HepG2 (cell line): ENCODE results near the gene TAF3. TPM values are rescaled to one million over a fixed set of nuclear protein-coding genes. Genes with fewer than 3 reads are reported as not detected.
"Not testable (repeated sequence)": the region's sequence is repeated elsewhere in the genome, so short reads cannot be mapped to it uniquely, and the experiment has no call there.

ENCODE experiments used
- ATAC-seq: fragments of 200-7000 bp; cut with Tn5 transposase; 3 replicates; pipeline ENCODE4 v1.9.1; 2020; ENCODE audit warnings: mild to moderate bottlenecking, moderate library complexity
- BruUV-seq: library from RNA; stranded (reverse); fragments of 400-500 nt; replicated peaks from 2 replicates; lab custom pipeline; 2021; lab: Mats Ljungman, UMichigan
- CTCF ChIA-PET: fragments of 300-600 bp; formaldehyde crosslinking; extraction: SDS; loops from one replicate; lab custom pipeline; 2021; ENCODE audit warnings: low total read pairs, inconsistent platforms, low intra/inter-chr PET ratio; lab: Yijun Ruan, JAX
- POLR2A ChIA-PET: fragments of 350-600 bp; sonication (Branson Sonifier 250); formaldehyde crosslinking; loops from one replicate; lab custom pipeline; 2020; ENCODE audit warnings: antibody characterized with exemption, inconsistent platforms; lab: Yijun Ruan, JAX
- DNase-seq: peaks from one replicate; pipeline ENCODE4 v3.0.0-alpha.2; 2015; ENCODE audit warnings: low spot score
- FAIRE-seq: peaks from 3 replicates; lab custom pipeline; 2011; peaks lifted over from hg19 to GRCh38; lab: Jason Lieb, UNC
- H2AFZ ChIP-seq: one replicate; pipeline ENCODE4 v1.6.1; 2011; ENCODE audit warnings: low read length, inconsistent platforms
- H3K27ac ChIP-seq: fragments of 300-600 bp; 3 replicates; pipeline ENCODE4 v1.8.0; 2011; ENCODE audit warnings: mixed run types, mild to moderate bottlenecking, mixed read lengths, low read length, inconsistent platforms; ENCODE audit not compliant: insufficient read depth; ENCODE audit errors: extremely low read length
- H3K27me3 ChIP-seq, 2 experiments: fragments of 200-600 bp in 1 of 2; 2 replicates in 1 of 2; 3 replicates in 1 of 2; pipeline versions ENCODE4 v1.6.0 to v1.8.0; 2011; ENCODE audit warnings: low read length in 2 of 2, mild to moderate bottlenecking in 2 of 2, moderate library complexity in 2 of 2, inconsistent platforms in 1 of 2; ENCODE audit not compliant: insufficient read depth in 2 of 2, control insufficient read depth in 1 of 2
- H3K36me3 ChIP-seq, 2 experiments: fragments of 200-600 bp in 1 of 2; replicated peaks in 1 of 2; 2 replicates in 1 of 2; 3 replicates in 1 of 2; pipeline versions ENCODE4 v1.5.1 to v1.8.0; 2011; ENCODE audit warnings: low read length in 2 of 2, inconsistent platforms in 1 of 2; ENCODE audit not compliant: insufficient read depth in 2 of 2, control insufficient read depth in 1 of 2
- H3K4me1 ChIP-seq: 2 replicates; pipeline ENCODE4 v1.5.1; 2012; ENCODE audit warnings: low read length, inconsistent platforms; ENCODE audit not compliant: insufficient read depth
- H3K4me2 ChIP-seq: 2 replicates; pipeline ENCODE4 v1.6.0; 2011; ENCODE audit warnings: low read depth, low read length, inconsistent platforms
- H3K4me3 ChIP-seq, 3 experiments: fragments of 200-600 bp in 1 of 3; sonication (generic), shearing (Covaris generic) in 1 of 3; replicated peaks in 1 of 3; 2 replicates each; pipeline ENCODE4 v1.5.1; 2011 to 2016; ENCODE audit warnings: low read length in 3 of 3, inconsistent platforms in 2 of 3, low read depth in 2 of 3, mild to moderate bottlenecking in 2 of 3, control low read depth in 1 of 3, mixed read lengths in 1 of 3; ENCODE audit not compliant: insufficient read depth in 1 of 3
- H3K79me2 ChIP-seq: one replicate; pipeline ENCODE4 v1.6.1; 2011; ENCODE audit warnings: low read length, inconsistent platforms; ENCODE audit not compliant: insufficient read depth
- H3K9ac ChIP-seq: 2 replicates; pipeline ENCODE4 v1.6.0; 2011; ENCODE audit warnings: mild to moderate bottlenecking, low read depth, low read length, inconsistent platforms; ENCODE audit not compliant: insufficient read depth
- H3K9me3 ChIP-seq: 2 replicates; pipeline ENCODE4 v1.5.1; 2012; ENCODE audit warnings: mild to moderate bottlenecking, low read length
- H4K20me1 ChIP-seq: 2 replicates; pipeline ENCODE4 v1.6.0; 2011; ENCODE audit warnings: inconsistent platforms, mild to moderate bottlenecking, low read length, moderate library complexity; ENCODE audit not compliant: insufficient read depth
- BHLHE40 ChIP-seq: IDR thresholded peaks from 2 replicates; pipeline ENCODE4 v1.6.1; 2011; ENCODE audit warnings: low read length, improper control_type of control experiment
- BRCA1 ChIP-seq: sonication (generic); formaldehyde crosslinking; IDR thresholded peaks from 2 replicates; pipeline ENCODE4 v1.4.0; 2020; ENCODE audit warnings: missing genetic modification reagents
- GATA4 ChIP-seq: sonication (generic); IDR thresholded peaks from 2 replicates; pipeline ENCODE4 v1.6.1; 2016; ENCODE audit warnings: antibody characterized with exemption, low read depth, borderline replicate concordance
- HCFC1 ChIP-seq: fragments of 150-350 bp; IDR thresholded peaks from 2 replicates; pipeline ENCODE4 v1.6.1; 2014; ENCODE audit warnings: low read depth, low read length
- HES4 ChIP-seq: sonication (generic); formaldehyde crosslinking; IDR thresholded peaks from 2 replicates; pipeline ENCODE4 v1.9.0; 2021; ENCODE audit warnings: mild to moderate bottlenecking, missing genetic modification reagents, borderline replicate concordance
- KLF11 ChIP-seq: IDR thresholded peaks from 2 replicates; pipeline ENCODE4 v1.6.1; 2016; ENCODE audit warnings: missing compliant biosample characterization
- RAD51 ChIP-seq: fragments of 450-650 bp; IDR thresholded peaks from 2 replicates; pipeline ENCODE4 v1.6.1; 2016; ENCODE audit warnings: borderline replicate concordance
- RFX1 ChIP-seq: fragments of 450-650 bp; IDR thresholded peaks from 2 replicates; pipeline ENCODE4 v1.6.1; 2017
- SATB2 ChIP-seq: sonication (generic); formaldehyde crosslinking; IDR thresholded peaks from 2 replicates; pipeline ENCODE4 v1.5.0; 2020; ENCODE audit warnings: missing genetic modification reagents
- SRSF4 ChIP-seq: fragments of 200-400 bp; formaldehyde crosslinking; IDR thresholded peaks from one replicate; pipeline ENCODE4 v1.6.1; 2018; ENCODE audit warnings: mild to moderate bottlenecking, low read depth, low read length, moderate library complexity; ENCODE audit not compliant: poor library complexity, severe bottlenecking
- TMF1 ChIP-seq: sonication (generic); formaldehyde crosslinking; IDR thresholded peaks from 2 replicates; pipeline ENCODE4 v1.8.1; 2022; ENCODE audit warnings: low read depth, missing genetic modification reagents
- TOE1 ChIP-seq: sonication (generic); formaldehyde crosslinking; IDR thresholded peaks from 2 replicates; pipeline ENCODE4 v1.4.0; 2020; ENCODE audit warnings: mild to moderate bottlenecking, missing genetic modification reagents
- ZNF350 ChIP-seq: sonication (generic); formaldehyde crosslinking; IDR thresholded peaks from 2 replicates; pipeline ENCODE4 v1.4.0; 2020; ENCODE audit warnings: mild to moderate bottlenecking, low read depth, missing genetic modification reagents, borderline replicate concordance
- ZNF44 ChIP-seq: sonication (generic); formaldehyde crosslinking; IDR thresholded peaks from 2 replicates; pipeline ENCODE4 v1.5.1; 2020; ENCODE audit warnings: mild to moderate bottlenecking, missing genetic modification reagents
- ZNF75D ChIP-seq: sonication (generic); formaldehyde crosslinking; IDR thresholded peaks from 2 replicates; pipeline ENCODE4 v1.8.1; 2023; ENCODE audit warnings: missing genetic modification reagents, mild to moderate bottlenecking, borderline replicate concordance
- WGBS: methylation state at CpG from one replicate; pipeline ENCODE4 v1.1.6; 2017; ENCODE audit warnings: low lambda C conversion rate; 5-methylcytosine and 5-hydroxymethylcytosine counted together
- in situ Hi-C: cut with HindIII; loops from 2 replicates; pipeline ENCODE4 v1.10.0; 2017; ENCODE audit warnings: low pct_unique_long_range_greater_than_20kb; ENCODE audit not compliant: extremely low pct_ligation_motif_present
- intact Hi-C: fragments of 100-400 bp; cut with micrococcal nuclease; formaldehyde crosslinking; loops from one replicate; pipeline ENCODE4 v1.10.0; 2022; ENCODE audit not compliant: unreplicated experiment
- polyA plus RNA-seq, 8 experiments: library from polyadenylated mRNA; depleted of rRNA in 3 of 8; stranded (reverse) in 7 of 8; unstranded in 1 of 8; fragments of >200 nt; fragmentation: Illumina TruSeq in 4 of 8; extraction: Trizol in 4 of 8; gene quantifications; 2 replicates each; pipeline versions ENCODE4 v1.2.1 to v1.2.3, GENCODE V29; 2011 to 2016; ENCODE audit warnings: low read depth in 4 of 8, missing spikeins in 1 of 8, mixed read lengths in 1 of 8; ENCODE audit not compliant: insufficient read depth in 1 of 8
- total RNA-seq, 5 experiments: library from RNA; depleted of rRNA; stranded (reverse); fragments of >200 nt; fragmentation: Illumina TruSeq; extraction: Trizol; gene quantifications; 2 replicates each; pipeline ENCODE4 v1.2.3, GENCODE V29; 2016; ENCODE audit warnings: low read depth in 1 of 5

The TAF3 gene
- total and polyA plus RNA-seq, 2 of the 13 experiments (the other 11 are each of a cell fraction or from before 2014, with no cell fraction given), result 1.7 to 2.9 TPM

DNA sequence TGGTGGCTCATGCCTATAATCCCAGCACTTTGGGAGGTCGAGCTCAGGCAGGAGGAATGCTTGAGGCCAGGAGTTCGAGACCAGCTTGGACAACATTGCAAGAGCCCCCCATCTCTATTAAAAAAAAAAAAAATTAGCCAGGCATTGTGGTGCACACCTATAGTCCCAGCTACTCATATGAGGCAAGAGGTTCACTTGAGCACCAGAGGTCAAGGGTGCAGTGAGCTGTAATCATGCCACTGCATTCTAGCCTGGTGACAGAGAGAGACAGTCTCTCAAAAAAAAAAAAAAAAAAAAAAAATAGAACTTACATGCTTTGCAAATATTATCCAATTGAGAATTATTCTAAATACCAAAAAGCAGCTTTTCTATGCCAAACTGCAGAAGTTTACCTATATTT is 41.5 kb upstream of the TAF3 start (continued):
- TF ChIP-seq TMF1 (CRISPR knock-in tag), result no peak
- TF ChIP-seq ZNF75D (CRISPR knock-in tag), result no peak
- TF ChIP-seq BHLHE40, result no peak

DNA sequence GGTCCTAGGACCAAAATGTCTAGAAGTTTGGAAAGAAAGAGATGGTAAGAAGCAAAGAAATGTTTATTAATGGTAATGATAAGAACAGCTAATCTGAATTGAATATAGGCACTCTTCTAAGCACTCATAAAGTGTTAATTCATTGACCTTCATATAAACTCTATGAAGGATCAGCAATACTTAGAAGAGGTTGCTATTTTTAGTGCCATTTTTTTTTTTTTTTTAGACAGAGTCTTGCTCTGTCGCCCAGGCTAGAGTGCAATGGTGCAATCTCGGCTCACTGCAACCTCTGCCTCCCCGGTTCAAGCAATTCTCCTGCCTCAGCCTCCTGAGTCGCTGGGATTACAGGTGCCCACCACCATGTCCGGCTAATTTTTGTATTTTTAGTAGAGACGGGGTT is 36.1 kb upstream of the TAF3 start:
- DNase-seq, POLR2A ChIA-PET, H2AFZ ChIP-seq, H3K9me3 ChIP-seq, BruUV-seq, H3K4me3 ChIP-seq, H3K27me3 ChIP-seq, ATAC-seq, in situ Hi-C loops, H3K9ac ChIP-seq, H3K4me2 ChIP-seq, H3K27ac ChIP-seq, H4K20me1 ChIP-seq, CTCF ChIA-PET, FAIRE-seq: not testable (repeated sequence)
- 98% methylated on average over 6 of the region's 6 CpGs for WGBS
- H3K79me2 ChIP-seq, result peaks cover 51% of the 10 kb centered on the region
- peaks cover 22% of the 10 kb centered on the region for H3K4me1 ChIP-seq
- intact Hi-C loops, result loop anchor here (10.0 kb wide), 1 partner anchor 1523 kb away; no protein-coding TSS in a partner anchor
- peaks cover 12 to 46% of the 10 kb centered on the region in 2 experiments for H3K36me3 ChIP-seq

DNA sequence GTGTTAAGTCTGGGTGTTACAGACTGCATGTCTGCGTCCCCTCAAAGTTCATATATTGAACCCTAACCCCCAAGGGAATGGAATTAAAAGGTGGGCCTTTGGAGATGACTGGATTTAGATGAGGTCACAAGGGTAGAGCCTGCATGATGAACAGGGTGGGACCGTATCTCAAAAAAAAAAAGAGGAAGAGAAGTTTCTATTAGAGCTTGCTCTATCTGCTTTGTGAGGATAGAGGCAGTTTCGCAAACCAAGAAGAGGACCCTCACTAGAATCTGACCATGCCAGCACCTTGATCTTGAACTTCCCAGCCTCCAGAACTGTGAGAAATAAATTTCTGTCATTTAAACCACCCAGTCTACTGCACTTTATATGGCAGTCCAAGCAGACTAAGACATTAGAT is 31.9 kb upstream of the TAF3 start:
- H3K9ac ChIP-seq, result peak overlapping the region; percentile 97; the same call in 1 of the 2 replicates
- peak overlapping the region; percentile 75 for H3K4me2 ChIP-seq
- ATAC-seq (no peak), DNase-seq (no peak), FAIRE-seq (no peak)
- H3K79me2 ChIP-seq, result peaks cover 91% of the 10 kb centered on the region
- H3K36me3 ChIP-seq, result peaks cover 1 to 6% of the 10 kb centered on the region in 2 experiments; a peak in 3 of 5 replicates
- peaks cover 35% of the 10 kb centered on the region for H4K20me1 ChIP-seq
- no TSS peak for BruUV-seq
- no peaks in the 10 kb centered on the region; a peak in 1 of 5 replicates for H3K27me3 ChIP-seq
- peak overlapping the region; percentile 72 to 99 (median 96); a peak in 5 of 6 replicates for H3K4me3 ChIP-seq
- no peaks in the 10 kb centered on the region for H3K9me3 ChIP-seq
- ChIA-PET POLR2A (no interaction called here), CTCF (no interaction called here)
- in situ Hi-C loops (no loop called here), intact Hi-C loops (loop anchor here (10.0 kb wide), 1 partner anchor 1518 kb away; no protein-coding TSS in a partner anchor)
- H3K27ac ChIP-seq, result no peak overlapping the region
- 76% methylated on average over 3 of the region's 3 CpGs for WGBS
- no peak overlapping the region for H2AFZ ChIP-seq
- H3K4me1 ChIP-seq, result peaks cover 45% of the 10 kb centered on the region
- no peak for TF ChIP-seq KLF11
- TF ChIP-seq HCFC1, result no peak
- no peak for TF ChIP-seq RAD51
- no peak for TF ChIP-seq ZNF44 (CRISPR knock-in tag)
- no peak for TF ChIP-seq RFX1
- no peak for TF ChIP-seq GATA4
- no peak for TF ChIP-seq SRSF4
- no peak for TF ChIP-seq BRCA1
- TF ChIP-seq TOE1 (CRISPR knock-in tag), result no peak
- no peak for TF ChIP-seq ZNF350 (CRISPR knock-in tag)
- TF ChIP-seq SATB2, result no peak
- no peak for TF ChIP-seq HES4 (CRISPR knock-in tag)
